Kidney epithelial cell (primary cell): ENCODE measurements around the gene RALGPS1. TPM values are rescaled to one million over a fixed set of nuclear protein-coding genes. Genes with fewer than 3 reads are reported as not detected.

Experiments used
- DNase-seq: peaks from one replicate; pipeline ENCODE4 v3.0.0-alpha.2; 2010; ENCODE audit warnings: low read depth
- H3K27me3 ChIP-seq: 2 replicates; pipeline ENCODE4 v1.6.0; 2011; ENCODE audit warnings: low read length; ENCODE audit not compliant: control insufficient read depth, insufficient read depth
- H3K36me3 ChIP-seq: 2 replicates; pipeline ENCODE4 v1.5.1; 2011; ENCODE audit warnings: low read length; ENCODE audit not compliant: control insufficient read depth, insufficient read depth
- H3K4me3 ChIP-seq: 2 replicates; pipeline ENCODE4 v1.5.1; 2011; ENCODE audit warnings: low read depth, mild to moderate bottlenecking, control low read depth, low read length
- total RNA-seq: library from RNA; depleted of rRNA; stranded (reverse); fragments of >200 nt; gene quantifications from 2 replicates; pipeline ENCODE4 v1.2.3, GENCODE V29; 2015
- TF ChIP-seq, protein P1 (sequence below): IDR thresholded peaks from 2 replicates; pipeline ENCODE4 v1.5.1; 2011; ENCODE audit warnings: mild to moderate bottlenecking, moderate library complexity, low read length, control low read depth, inconsistent platforms; ENCODE audit not compliant: insufficient read depth, poor library complexity, severe bottlenecking

Gene RALGPS1
- total RNA-seq, 1 donor from 2014 or later = 5.6 TPM

DNA sequence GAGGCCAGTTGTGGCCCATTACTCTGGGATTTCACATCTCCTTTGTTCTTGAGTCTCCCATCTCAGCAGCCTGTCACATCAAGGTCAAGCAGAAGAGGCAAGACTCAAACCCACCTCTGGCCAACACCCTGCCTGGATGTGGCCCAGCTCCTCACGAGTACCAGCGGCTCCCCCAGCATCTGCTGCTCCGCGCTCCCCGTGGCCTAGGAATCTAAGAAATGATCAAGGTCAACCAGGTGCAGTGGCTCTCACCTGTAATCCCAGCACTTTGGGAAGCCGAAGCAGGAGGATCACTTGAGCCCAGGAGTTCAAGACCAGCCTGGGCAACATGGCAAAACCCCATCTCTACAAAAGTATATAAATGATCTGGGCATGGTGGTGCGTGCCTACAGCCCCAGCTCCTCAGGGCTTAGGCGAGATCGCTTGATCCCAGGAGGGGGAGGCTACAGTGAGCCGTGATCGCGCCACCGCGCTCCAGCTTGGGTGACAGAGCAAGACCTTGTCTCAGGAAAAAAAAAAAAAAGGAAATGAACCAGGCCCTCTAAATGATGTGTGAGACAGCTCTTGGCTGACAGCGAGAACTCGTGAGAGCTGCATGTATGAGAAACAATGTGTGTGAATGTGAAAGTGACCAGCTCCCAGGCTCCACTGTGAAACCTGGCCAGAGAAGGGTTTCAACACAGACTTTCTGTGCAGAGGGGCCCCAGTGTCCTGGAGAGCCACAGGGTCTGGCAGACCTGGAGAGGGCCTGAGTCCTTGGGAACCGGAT, 269.4 kb downstream of the RALGPS1 start:
- TF ChIP-seq, protein P1, sequence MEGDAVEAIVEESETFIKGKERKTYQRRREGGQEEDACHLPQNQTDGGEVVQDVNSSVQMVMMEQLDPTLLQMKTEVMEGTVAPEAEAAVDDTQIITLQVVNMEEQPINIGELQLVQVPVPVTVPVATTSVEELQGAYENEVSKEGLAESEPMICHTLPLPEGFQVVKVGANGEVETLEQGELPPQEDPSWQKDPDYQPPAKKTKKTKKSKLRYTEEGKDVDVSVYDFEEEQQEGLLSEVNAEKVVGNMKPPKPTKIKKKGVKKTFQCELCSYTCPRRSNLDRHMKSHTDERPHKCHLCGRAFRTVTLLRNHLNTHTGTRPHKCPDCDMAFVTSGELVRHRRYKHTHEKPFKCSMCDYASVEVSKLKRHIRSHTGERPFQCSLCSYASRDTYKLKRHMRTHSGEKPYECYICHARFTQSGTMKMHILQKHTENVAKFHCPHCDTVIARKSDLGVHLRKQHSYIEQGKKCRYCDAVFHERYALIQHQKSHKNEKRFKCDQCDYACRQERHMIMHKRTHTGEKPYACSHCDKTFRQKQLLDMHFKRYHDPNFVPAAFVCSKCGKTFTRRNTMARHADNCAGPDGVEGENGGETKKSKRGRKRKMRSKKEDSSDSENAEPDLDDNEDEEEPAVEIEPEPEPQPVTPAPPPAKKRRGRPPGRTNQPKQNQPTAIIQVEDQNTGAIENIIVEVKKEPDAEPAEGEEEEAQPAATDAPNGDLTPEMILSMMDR = no peak
- DNase-seq = no peak
- H3K4me3 ChIP-seq = no peak overlapping the region
- no peaks in the 10 kb centered on the region for H3K27me3 ChIP-seq
- no peaks in the 10 kb centered on the region for H3K36me3 ChIP-seq

DNA sequence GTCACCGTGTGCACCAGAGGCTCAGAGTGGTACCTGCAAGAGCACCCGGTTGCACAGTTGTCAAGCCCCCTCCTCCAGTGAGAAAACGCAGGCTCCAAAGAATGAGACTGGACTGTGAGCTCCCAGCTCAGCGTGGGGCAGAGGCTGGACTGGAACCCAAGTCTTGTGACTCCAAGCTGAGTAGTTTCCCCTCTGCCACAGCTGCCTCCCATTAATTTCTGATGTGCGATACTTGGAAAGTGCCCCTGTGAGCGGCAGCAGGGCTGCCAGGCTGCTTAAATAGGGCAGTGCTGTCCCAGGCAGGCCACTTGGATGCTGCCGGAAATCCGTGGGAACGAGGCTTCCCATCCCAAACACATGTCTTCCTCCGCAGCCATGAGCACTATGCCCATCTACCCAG, 270.1 kb downstream of the RALGPS1 start:
- no peak overlapping the region for H3K4me3 ChIP-seq
- TF ChIP-seq, protein P1 = no peak
- no peaks in the 10 kb centered on the region for H3K27me3 ChIP-seq
- no peaks in the 10 kb centered on the region for H3K36me3 ChIP-seq
- DNase-seq = no peak

DNA sequence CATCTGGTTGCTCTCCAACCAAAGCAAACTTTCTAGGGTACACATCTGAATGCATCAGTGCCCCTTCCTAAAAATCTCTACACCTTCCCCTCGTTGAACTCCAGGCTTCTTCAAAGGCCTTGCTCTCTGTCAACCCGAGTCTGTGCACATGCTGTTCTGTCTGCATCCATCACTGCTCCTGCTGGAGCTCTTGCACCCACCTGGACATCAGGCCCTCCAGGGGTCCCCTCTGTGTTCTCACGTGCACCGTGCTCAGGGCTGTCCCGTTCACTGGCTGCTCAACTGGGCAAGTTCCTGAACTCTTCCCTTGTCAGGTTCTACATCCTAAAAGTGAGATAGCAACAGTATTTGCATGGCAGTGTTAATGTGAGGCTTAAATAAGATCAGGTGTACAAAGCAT, 270.6 kb downstream of the RALGPS1 start:
- TF ChIP-seq, protein P1 = no peak
- no peaks in the 10 kb centered on the region for H3K36me3 ChIP-seq
- H3K27me3 ChIP-seq = no peaks in the 10 kb centered on the region
- H3K4me3 ChIP-seq = no peak overlapping the region
- no peak for DNase-seq

DNA sequence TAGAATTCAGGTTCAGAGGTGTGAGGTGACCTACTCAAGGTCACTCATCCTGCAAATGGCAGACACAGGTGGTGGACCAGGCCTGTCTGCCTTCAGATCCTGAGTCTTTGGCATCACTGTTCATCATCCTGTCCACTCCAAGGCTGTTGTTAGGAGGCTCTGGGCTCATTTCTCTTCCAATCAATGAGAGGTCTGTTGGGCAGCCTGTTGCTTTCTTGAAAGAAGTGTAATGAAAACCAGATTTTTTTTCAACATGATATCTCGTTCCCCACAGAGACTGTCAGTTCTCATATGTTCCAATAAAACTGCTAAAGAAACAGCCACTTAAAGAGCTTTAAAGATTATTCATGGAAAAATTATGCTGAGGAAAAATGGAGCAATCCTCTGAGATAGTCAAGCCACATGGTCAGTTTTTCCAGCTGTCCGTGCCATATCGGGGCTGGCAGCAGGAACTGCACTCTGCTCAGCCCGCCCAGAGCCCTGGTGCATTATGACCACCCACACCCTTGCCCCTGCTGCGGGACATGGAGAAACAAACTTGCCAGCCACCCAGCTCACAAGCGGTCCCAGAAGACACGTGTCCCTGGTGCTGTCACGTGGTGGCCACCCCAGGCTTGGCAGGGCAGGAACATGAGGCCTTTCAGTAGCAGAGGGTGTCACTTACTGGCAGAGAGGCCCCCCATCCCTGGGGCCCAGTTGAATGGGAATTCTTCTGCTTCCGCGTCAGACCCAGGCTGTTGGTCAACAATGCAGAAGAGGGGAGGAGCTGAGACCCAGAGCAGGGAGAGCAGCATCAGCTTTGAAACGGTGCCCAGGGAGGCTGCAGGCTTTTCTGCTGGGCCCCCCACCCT, 271.6 kb downstream of the RALGPS1 start:
- H3K27me3 ChIP-seq = no peaks in the 10 kb centered on the region
- TF ChIP-seq, protein P1 = no peak
- H3K4me3 ChIP-seq = no peak overlapping the region
- no peaks in the 10 kb centered on the region for H3K36me3 ChIP-seq
- DNase-seq = no peak

DNA sequence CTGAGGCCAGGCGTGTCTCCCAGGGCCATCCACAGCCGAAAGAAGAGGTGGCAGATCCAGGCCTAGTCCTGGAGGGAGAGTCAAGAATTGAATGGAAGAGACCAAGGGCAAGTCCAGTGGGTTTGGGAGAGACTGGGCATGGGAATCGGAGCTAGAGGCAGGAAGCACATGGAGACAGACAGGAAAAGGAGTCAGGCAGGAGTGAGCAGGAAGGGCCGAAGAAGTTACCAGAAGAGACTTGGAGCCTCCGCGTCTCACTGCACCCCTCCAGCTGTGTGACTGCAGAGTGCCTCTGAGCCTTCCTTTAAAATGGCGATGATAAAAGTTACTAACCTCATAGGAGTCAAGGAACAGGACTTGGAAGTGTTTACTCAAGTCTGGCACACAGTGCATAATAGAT, 272.2 kb downstream of the RALGPS1 start:
- Histone ChIP-seq H3K27me3 (no peaks in the 10 kb centered on the region), H3K36me3 (no peaks in the 10 kb centered on the region), H3K4me3 (no peak overlapping the region)
- DNase-seq = no peak
- TF ChIP-seq, protein P1 = no peak
